Neural progenitor cell (in vitro differentiated cells): Measurements from ENCODE around the gene DSTN. TPM values are rescaled to one million over a fixed set of nuclear protein-coding genes. Genes with fewer than 3 reads are reported as not detected.
A peak's percentile ranks its signal among the peaks of the same experiment; 100 is the strongest.

Source experiments
- DNase-seq: peaks from one replicate; pipeline ENCODE4 v3.0.0-alpha.2; 2016; ENCODE audit warnings: low spot score
- H2AFZ ChIP-seq: fragments of 200-600 bp; sonication (generic); replicated peaks from 2 replicates; pipeline ENCODE4 v1.6.1; 2016; ENCODE audit warnings: antibody characterized with exemption
- H3F3A ChIP-seq: fragments of 200-600 bp; sonication (generic); 2 replicates; pipeline ENCODE4 v1.6.1; 2016; ENCODE audit warnings: antibody characterized with exemption, low read depth
- H3K27ac ChIP-seq: fragments of 200-600 bp; sonication (generic); 2 replicates; pipeline ENCODE4 v1.5.1; 2016; ENCODE audit warnings: mild to moderate bottlenecking
- H3K27me3 ChIP-seq: fragments of 200-600 bp; sonication (generic); 2 replicates; pipeline ENCODE4 v1.6.1; 2016; ENCODE audit warnings: mild to moderate bottlenecking, moderate library complexity
- H3K36me3 ChIP-seq: fragments of 200-600 bp; sonication (generic); 2 replicates; pipeline ENCODE4 v1.5.1; 2016
- H3K4me1 ChIP-seq: fragments of 200-600 bp; sonication (generic); 2 replicates; pipeline ENCODE4 v1.6.1; 2016; ENCODE audit warnings: mixed run types
- H3K4me2 ChIP-seq: fragments of 200-600 bp; sonication (generic); 2 replicates; pipeline ENCODE4 v1.6.1; 2016
- H3K4me3 ChIP-seq: fragments of 200-600 bp; sonication (generic); 2 replicates; pipeline ENCODE4 v1.5.1; 2016
- H3K79me2 ChIP-seq: fragments of 200-600 bp; sonication (generic); 2 replicates; pipeline ENCODE4 v1.6.1; 2016; ENCODE audit warnings: low read depth
- H3K9ac ChIP-seq: fragments of 200-600 bp; sonication (generic); 2 replicates; pipeline ENCODE4 v1.6.1; 2016
- H3K9me3 ChIP-seq: fragments of 200-600 bp; sonication (generic); 2 replicates; pipeline ENCODE4 v1.5.1; 2016; ENCODE audit warnings: low read depth
- H4K20me1 ChIP-seq: fragments of 200-600 bp; sonication (generic); 2 replicates; pipeline ENCODE4 v1.6.1; 2016; ENCODE audit warnings: low read depth
- H3K27ac Mint-ChIP-seq: 3 replicates; pipeline ENCODE4 v1.8.0; 2021; ENCODE audit warnings: mixed read lengths
- H3K27me3 Mint-ChIP-seq: 2 replicates; pipeline ENCODE4 v1.8.0; 2022; ENCODE audit warnings: low read depth, mild to moderate bottlenecking, inconsistent platforms, moderate library complexity, mixed read lengths; ENCODE audit not compliant: insufficient read depth
- H3K36me3 Mint-ChIP-seq: 3 replicates; pipeline ENCODE4 v1.8.0; 2021; ENCODE audit warnings: mixed read lengths
- H3K4me1 Mint-ChIP-seq: 3 replicates; pipeline ENCODE4 v1.8.0; 2021; ENCODE audit warnings: mixed read lengths
- H3K4me3 Mint-ChIP-seq: 3 replicates; pipeline ENCODE4 v1.8.0; 2021; ENCODE audit warnings: mild to moderate bottlenecking, moderate library complexity, mixed read lengths
- H3K9me3 Mint-ChIP-seq: 3 replicates; pipeline ENCODE4 v1.8.0; 2020; ENCODE audit warnings: mixed read lengths
- EZH2 ChIP-seq: fragments of 200-600 bp; sonication (generic); IDR thresholded peaks from 2 replicates; pipeline ENCODE4 v1.6.1; 2017; ENCODE audit warnings: antibody characterized with exemption, mild to moderate bottlenecking, moderate library complexity
- EZH2phosphoT487 ChIP-seq: fragments of 200-600 bp; sonication (generic); IDR thresholded peaks from 2 replicates; pipeline ENCODE4 v1.6.1; 2017; ENCODE audit warnings: antibody characterized with exemption
- total RNA-seq: library from RNA; depleted of rRNA; stranded (reverse); fragments of >200 nt; gene quantifications from 2 replicates; pipeline ENCODE4 v1.2.3, GENCODE V29; 2015; ENCODE audit warnings: low replicate concordance
- TF ChIP-seq, protein P1 (sequence below): fragments of 200-600 bp; sonication (generic); IDR thresholded peaks from 2 replicates; pipeline ENCODE4 v1.5.1; 2017; ENCODE audit warnings: antibody characterized with exemption, mild to moderate bottlenecking

The DSTN gene
- total RNA-seq, 1 donor from 2014 or later = 158 TPM

DNA sequence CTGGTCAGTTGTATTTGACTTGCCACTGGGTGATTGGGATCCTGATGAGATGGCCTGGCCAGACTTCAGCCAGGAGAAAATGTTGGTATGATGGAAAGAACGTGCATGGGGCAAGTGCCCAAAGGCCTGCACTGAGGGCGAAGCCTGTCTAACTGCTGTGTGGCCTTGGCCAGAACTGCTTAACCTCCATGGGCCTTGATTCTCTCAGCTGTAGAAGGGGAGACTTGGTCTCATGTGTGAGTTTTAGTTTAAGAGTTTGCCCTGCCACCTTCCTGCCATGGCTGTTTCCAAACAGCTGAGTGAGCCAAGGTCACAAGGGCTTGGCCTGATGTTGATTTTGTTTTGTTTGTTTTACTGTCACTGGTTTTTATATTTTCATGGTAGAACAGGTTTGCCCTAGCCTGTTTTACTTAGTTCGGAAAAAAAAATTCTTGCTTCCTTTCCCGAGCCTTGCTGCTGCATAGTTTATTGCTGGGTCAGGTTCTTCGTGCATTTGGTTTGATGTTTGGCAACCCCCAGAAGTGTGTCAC is 35.3 kb downstream of the DSTN start:
- Mint-ChIP-seq H3K27me3 (no peaks in the 10 kb centered on the region), H3K27ac (peak overlapping the region; percentile 10), H3K4me3 (no peak overlapping the region), H3K9me3 (no peaks in the 10 kb centered on the region), H3K4me1 (peaks cover 10% of the 10 kb centered on the region), H3K36me3 (peaks cover 13% of the 10 kb centered on the region)
- no peaks in the 10 kb centered on the region for H3K36me3 ChIP-seq
- no peak for DNase-seq
- H4K20me1 ChIP-seq = peaks cover 6% of the 10 kb centered on the region
- TF ChIP-seq EZH2 (no peak), EZH2phosphoT487 (no peak)
- TF ChIP-seq, protein P1, sequence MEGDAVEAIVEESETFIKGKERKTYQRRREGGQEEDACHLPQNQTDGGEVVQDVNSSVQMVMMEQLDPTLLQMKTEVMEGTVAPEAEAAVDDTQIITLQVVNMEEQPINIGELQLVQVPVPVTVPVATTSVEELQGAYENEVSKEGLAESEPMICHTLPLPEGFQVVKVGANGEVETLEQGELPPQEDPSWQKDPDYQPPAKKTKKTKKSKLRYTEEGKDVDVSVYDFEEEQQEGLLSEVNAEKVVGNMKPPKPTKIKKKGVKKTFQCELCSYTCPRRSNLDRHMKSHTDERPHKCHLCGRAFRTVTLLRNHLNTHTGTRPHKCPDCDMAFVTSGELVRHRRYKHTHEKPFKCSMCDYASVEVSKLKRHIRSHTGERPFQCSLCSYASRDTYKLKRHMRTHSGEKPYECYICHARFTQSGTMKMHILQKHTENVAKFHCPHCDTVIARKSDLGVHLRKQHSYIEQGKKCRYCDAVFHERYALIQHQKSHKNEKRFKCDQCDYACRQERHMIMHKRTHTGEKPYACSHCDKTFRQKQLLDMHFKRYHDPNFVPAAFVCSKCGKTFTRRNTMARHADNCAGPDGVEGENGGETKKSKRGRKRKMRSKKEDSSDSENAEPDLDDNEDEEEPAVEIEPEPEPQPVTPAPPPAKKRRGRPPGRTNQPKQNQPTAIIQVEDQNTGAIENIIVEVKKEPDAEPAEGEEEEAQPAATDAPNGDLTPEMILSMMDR = no peak
- no peak overlapping the region for H3K4me3 ChIP-seq
- peaks cover 9% of the 10 kb centered on the region for H3K4me1 ChIP-seq
- H3K4me2 ChIP-seq = no peak overlapping the region
- H3K27ac ChIP-seq = no peak overlapping the region
- H3F3A ChIP-seq = no peaks in the 10 kb centered on the region
- no peaks in the 10 kb centered on the region for H3K27me3 ChIP-seq
- no peaks in the 10 kb centered on the region for H3K79me2 ChIP-seq
- H3K9ac ChIP-seq = no peak overlapping the region
- H2AFZ ChIP-seq = no peak overlapping the region
- H3K9me3 ChIP-seq = no peaks in the 10 kb centered on the region

DNA sequence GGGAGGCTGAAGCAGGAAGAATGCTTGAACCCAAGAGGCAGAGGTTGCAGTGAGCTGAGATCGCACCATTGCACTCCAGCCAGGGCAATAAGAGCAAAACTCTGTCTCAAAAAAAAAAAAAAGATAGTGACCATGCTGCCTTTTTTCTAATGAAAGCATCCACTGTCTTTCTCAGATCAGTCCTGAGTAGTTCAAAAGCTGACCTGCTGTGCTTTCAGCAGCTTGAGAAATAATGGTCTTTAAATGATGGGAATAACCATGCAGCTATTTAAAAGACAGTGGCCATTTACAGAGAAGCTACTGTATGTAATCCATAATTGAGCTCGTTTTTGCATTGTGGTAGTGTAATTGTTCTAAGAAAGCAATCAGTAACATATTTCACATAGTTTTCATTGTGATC is 36.1 kb downstream of the DSTN start:
- Histone ChIP-seq H3K4me1 (peaks cover 9% of the 10 kb centered on the region), H4K20me1 (peaks cover 9% of the 10 kb centered on the region), H3K4me2 (no peak overlapping the region), H3K9ac (no peak overlapping the region), H3K36me3 (no peaks in the 10 kb centered on the region), H3K79me2 (no peaks in the 10 kb centered on the region), H3F3A (no peaks in the 10 kb centered on the region), H3K4me3 (no peak overlapping the region), H3K27me3 (no peaks in the 10 kb centered on the region), H3K9me3 (no peaks in the 10 kb centered on the region), H2AFZ (no peak overlapping the region), H3K27ac (no peak overlapping the region)
- Mint-ChIP-seq H3K27ac (no peak overlapping the region), H3K27me3 (no peaks in the 10 kb centered on the region), H3K36me3 (peaks cover 11% of the 10 kb centered on the region), H3K4me1 (peaks cover 10% of the 10 kb centered on the region), H3K9me3 (no peaks in the 10 kb centered on the region), H3K4me3 (no peak overlapping the region)
- no peak for DNase-seq
- TF ChIP-seq EZH2phosphoT487 (no peak), EZH2 (no peak)
- TF ChIP-seq, protein P1 = no peak

DNA sequence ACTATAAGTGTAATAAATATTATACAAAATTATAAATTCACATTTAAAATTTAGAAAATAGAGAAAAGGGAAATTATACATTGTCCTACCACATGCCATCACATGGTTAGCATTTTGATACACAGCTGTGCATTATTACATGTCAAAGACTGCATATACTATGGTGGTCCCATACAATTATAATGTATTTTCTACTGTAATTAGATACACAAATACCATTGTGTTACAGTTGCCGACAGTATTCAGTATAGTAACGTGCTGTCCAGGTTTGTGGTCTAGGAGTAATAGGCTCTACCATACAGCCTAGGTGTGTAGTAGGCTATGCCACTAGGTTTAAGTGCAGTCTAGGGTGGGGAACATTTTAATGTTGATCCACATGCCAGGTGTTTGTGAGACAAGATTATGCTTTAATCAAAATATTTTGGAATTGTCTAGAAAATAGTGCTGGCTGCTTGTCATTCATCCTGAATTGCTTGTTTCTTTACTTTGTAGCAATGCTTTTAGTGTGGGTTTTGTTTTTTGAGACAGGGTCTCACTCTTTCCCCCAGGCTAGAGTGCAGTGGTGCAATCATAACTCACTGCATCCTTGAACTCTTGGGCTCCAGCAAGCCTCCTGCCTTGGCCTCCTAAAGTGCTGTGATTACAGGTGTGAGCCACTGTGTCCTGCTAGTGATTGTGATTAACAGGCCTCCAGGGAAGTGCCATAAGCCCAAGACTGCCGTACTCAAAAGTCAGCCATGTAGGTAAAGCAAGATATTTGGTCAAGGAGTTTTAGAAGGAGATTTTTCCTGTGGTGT is 39.0 kb downstream of the DSTN start:
- Histone ChIP-seq H4K20me1 (peaks cover 27% of the 10 kb centered on the region), H3K27me3 (no peaks in the 10 kb centered on the region), H3K4me2 (no peak overlapping the region), H3K27ac (no peak overlapping the region), H3K36me3 (no peaks in the 10 kb centered on the region), H3K9me3 (no peaks in the 10 kb centered on the region), H3K4me1 (no peaks in the 10 kb centered on the region), H3F3A (no peaks in the 10 kb centered on the region), H2AFZ (no peak overlapping the region), H3K79me2 (no peaks in the 10 kb centered on the region), H3K4me3 (no peak overlapping the region), H3K9ac (no peak overlapping the region)
- peaks cover 5% of the 10 kb centered on the region for H3K27me3 Mint-ChIP-seq
- H3K36me3 Mint-ChIP-seq = peaks cover 12% of the 10 kb centered on the region
- no peak overlapping the region for H3K4me3 Mint-ChIP-seq
- DNase-seq = no peak
- no peak overlapping the region for H3K27ac Mint-ChIP-seq
- peaks cover 11% of the 10 kb centered on the region for H3K4me1 Mint-ChIP-seq
- no peaks in the 10 kb centered on the region for H3K9me3 Mint-ChIP-seq
- TF ChIP-seq, protein P1 = no peak
- TF ChIP-seq EZH2phosphoT487 = no peak
- TF ChIP-seq EZH2 = no peak
